Astrocyte (in vitro differentiated cells and primary cell): Measurements from ENCODE around the gene DNAAF2. TPM values are rescaled to one million over a fixed set of nuclear protein-coding genes. Genes with fewer than 3 reads are reported as not detected.

Source experiments
- DNase-seq: peaks from one replicate; pipeline ENCODE4 v3.0.0-alpha.2; 2010; ENCODE audit warnings: low read depth
- FAIRE-seq: peaks from 2 replicates; lab custom pipeline; 2011; peaks lifted over from hg19 to GRCh38; lab: Jason Lieb, UNC
- H2AFZ ChIP-seq: 2 replicates; pipeline ENCODE4 v1.6.0; 2012; ENCODE audit warnings: low read depth, low read length, inconsistent platforms
- H3K27ac ChIP-seq: 2 replicates; pipeline ENCODE4 v1.5.1; 2011; ENCODE audit warnings: low read depth, low read length, inconsistent platforms
- H3K27me3 ChIP-seq: 2 replicates; pipeline ENCODE4 v1.6.0; 2011; ENCODE audit warnings: low read length, inconsistent platforms; ENCODE audit not compliant: insufficient read depth
- H3K36me3 ChIP-seq: 2 replicates; pipeline ENCODE4 v1.5.1; 2011; ENCODE audit warnings: low read length, inconsistent platforms; ENCODE audit not compliant: insufficient read depth
- H3K4me1 ChIP-seq: 2 replicates; pipeline ENCODE4 v1.5.1; 2011; ENCODE audit warnings: low read length, inconsistent platforms; ENCODE audit not compliant: insufficient read depth
- H3K4me2 ChIP-seq: 2 replicates; pipeline ENCODE4 v1.6.0; 2012; ENCODE audit warnings: low read length, inconsistent platforms
- H3K4me3 ChIP-seq: 2 replicates; pipeline ENCODE4 v1.5.1; 2011; ENCODE audit warnings: low read depth, mild to moderate bottlenecking, low read length, inconsistent platforms; ENCODE audit not compliant: insufficient read depth
- H3K79me2 ChIP-seq: 2 replicates; pipeline ENCODE4 v1.6.0; 2012; ENCODE audit warnings: mild to moderate bottlenecking, low read length, inconsistent platforms; ENCODE audit not compliant: insufficient read depth
- H3K9ac ChIP-seq: 2 replicates; pipeline ENCODE4 v1.6.0; 2012; ENCODE audit warnings: mild to moderate bottlenecking, low read length, inconsistent platforms
- H3K9me3 ChIP-seq: 2 replicates; pipeline ENCODE4 v1.5.1; 2012; ENCODE audit warnings: low read depth, mild to moderate bottlenecking, low read length, inconsistent platforms; ENCODE audit not compliant: insufficient read depth
- H4K20me1 ChIP-seq: 2 replicates; pipeline ENCODE4 v1.6.0; 2012; ENCODE audit warnings: low read length, inconsistent platforms; ENCODE audit not compliant: insufficient read depth
- H3K27ac Mint-ChIP-seq: one replicate; pipeline ENCODE4 v1.8.0; 2021; ENCODE audit warnings: mild to moderate bottlenecking, mixed read lengths; ENCODE audit not compliant: unreplicated experiment
- H3K27me3 Mint-ChIP-seq: one replicate; pipeline ENCODE4 v1.8.0; 2021; ENCODE audit warnings: low read depth, mixed read lengths; ENCODE audit not compliant: unreplicated experiment
- H3K36me3 Mint-ChIP-seq: one replicate; pipeline ENCODE4 v1.8.0; 2021; ENCODE audit warnings: low read depth, mixed read lengths; ENCODE audit not compliant: unreplicated experiment
- H3K4me1 Mint-ChIP-seq: one replicate; pipeline ENCODE4 v1.8.0; 2021; ENCODE audit warnings: low read depth, mixed read lengths; ENCODE audit not compliant: unreplicated experiment
- H3K4me3 Mint-ChIP-seq: one replicate; pipeline ENCODE4 v1.8.0; 2021; ENCODE audit warnings: mild to moderate bottlenecking, moderate library complexity, mixed read lengths; ENCODE audit not compliant: unreplicated experiment
- H3K9me3 Mint-ChIP-seq: one replicate; pipeline ENCODE4 v1.8.0; 2021; ENCODE audit warnings: mild to moderate bottlenecking, mixed read lengths; ENCODE audit not compliant: unreplicated experiment
- CTCF ChIP-seq: IDR thresholded peaks from 2 replicates; pipeline ENCODE4 v1.5.1; 2011; ENCODE audit warnings: low read depth, mild to moderate bottlenecking, inconsistent platforms, low read length, moderate library complexity; ENCODE audit not compliant: insufficient read depth
- EZH2 ChIP-seq: IDR thresholded peaks from 2 replicates; pipeline ENCODE4 v1.6.1; 2012; ENCODE audit warnings: mild to moderate bottlenecking, low read length, inconsistent platforms; ENCODE audit not compliant: insufficient read depth
- total RNA-seq: library from RNA; stranded (reverse); gene quantifications from 2 replicates; pipeline ENCODE4 v1.2.1, GENCODE V29; 2021

The DNAAF2 gene
- total RNA-seq, 1 donor from 2014 or later = 10.7 TPM

GRCh38 chr14:49640540-49641417 lies 5.7 kb upstream of the DNAAF2 start:
- Histone ChIP-seq H4K20me1 (peaks cover 63% of the 10 kb centered on the region), H3K9ac (no peak overlapping the region), H3K27me3 (no peaks in the 10 kb centered on the region), H3K36me3 (peaks cover 12% of the 10 kb centered on the region), H3K9me3 (no peaks in the 10 kb centered on the region), H3K27ac (no peak overlapping the region), H3K4me2 (no peak overlapping the region), H2AFZ (no peak overlapping the region), H3K4me1 (peaks cover 10% of the 10 kb centered on the region), H3K79me2 (peaks cover 47% of the 10 kb centered on the region), H3K4me3 (no peak overlapping the region)
- DNase-seq = no peak
- peaks cover 10% of the 10 kb centered on the region for H3K36me3 Mint-ChIP-seq
- H3K27me3 Mint-ChIP-seq = no peaks in the 10 kb centered on the region
- H3K9me3 Mint-ChIP-seq = no peaks in the 10 kb centered on the region
- no peak overlapping the region for H3K4me3 Mint-ChIP-seq
- TF ChIP-seq EZH2 = no peak
- TF ChIP-seq CTCF = no peak
- no peak for FAIRE-seq
- H3K27ac Mint-ChIP-seq = peak overlapping the region; percentile 20
- peaks cover 28% of the 10 kb centered on the region for H3K4me1 Mint-ChIP-seq

- no peak for TF ChIP-seq CTCF
- TF ChIP-seq EZH2 = no peak
- Histone ChIP-seq H3K27ac (no peak overlapping the region), H3K9ac (no peak overlapping the region), H3K4me2 (no peak overlapping the region), H3K79me2 (peaks cover 63% of the 10 kb centered on the region), H3K27me3 (no peaks in the 10 kb centered on the region), H4K20me1 (peaks cover 62% of the 10 kb centered on the region), H3K36me3 (peaks cover 6% of the 10 kb centered on the region), H3K9me3 (no peaks in the 10 kb centered on the region), H2AFZ (no peak overlapping the region), H3K4me3 (no peak overlapping the region), H3K4me1 (peaks cover 13% of the 10 kb centered on the region)
- H3K36me3 Mint-ChIP-seq = peaks cover 10% of the 10 kb centered on the region
- H3K9me3 Mint-ChIP-seq = no peaks in the 10 kb centered on the region
- no peaks in the 10 kb centered on the region for H3K27me3 Mint-ChIP-seq
- no peak overlapping the region for H3K27ac Mint-ChIP-seq
- DNase-seq = no peak
- H3K4me1 Mint-ChIP-seq = peaks cover 30% of the 10 kb centered on the region
- H3K4me3 Mint-ChIP-seq = peak overlapping the region; percentile 16
- no peak for FAIRE-seq
These were observed 2.6 kb upstream of the DNAAF2 start for GRCh38 chr14:49637534-49638078.

GRCh38 chr14:49636866-49637265 lies 1.8 kb upstream of the DNAAF2 start:
- H3K36me3 ChIP-seq = peaks cover 6% of the 10 kb centered on the region
- H3K4me1 ChIP-seq = peaks cover 11% of the 10 kb centered on the region
- peaks cover 24% of the 10 kb centered on the region for H3K4me1 Mint-ChIP-seq
- H3K4me3 Mint-ChIP-seq = peak overlapping the region; percentile 66
- H3K27me3 Mint-ChIP-seq = no peaks in the 10 kb centered on the region
- H3K9me3 ChIP-seq = no peaks in the 10 kb centered on the region
- peaks cover 55% of the 10 kb centered on the region for H4K20me1 ChIP-seq
- peaks cover 10% of the 10 kb centered on the region for H3K36me3 Mint-ChIP-seq
- H2AFZ ChIP-seq = no peak overlapping the region
- H3K9me3 Mint-ChIP-seq = no peaks in the 10 kb centered on the region
- H3K27me3 ChIP-seq = no peaks in the 10 kb centered on the region
- H3K27ac ChIP-seq = no peak overlapping the region
- no peak overlapping the region for H3K27ac Mint-ChIP-seq
- no peak overlapping the region for H3K4me3 ChIP-seq
- no peak for TF ChIP-seq CTCF
- no peak for TF ChIP-seq EZH2
- H3K4me2 ChIP-seq = peak overlapping the region; percentile 83
- FAIRE-seq (no peak), DNase-seq (no peak)
- peaks cover 71% of the 10 kb centered on the region for H3K79me2 ChIP-seq
- H3K9ac ChIP-seq = no peak overlapping the region
